HEK293 (cell line): ENCODE data around the gene GAS7.

ENCODE experiments used
- CTCF ChIA-PET: fragments of 350-600 bp; formaldehyde crosslinking; extraction: SDS; loops from one replicate; lab custom pipeline; 2021; ENCODE audit warnings: antibody characterized with exemption; lab: Yijun Ruan, JAX
- POLR2A ChIA-PET: fragments of 300-600 bp; formaldehyde crosslinking; extraction: SDS; loops from one replicate; lab custom pipeline; 2020; ENCODE audit warnings: antibody characterized with exemption, inconsistent platforms; lab: Yijun Ruan, JAX
- H3K27ac ChIP-seq: fragments of 200-500 bp; sonication (Bioruptor generic); 2 replicates; pipeline ENCODE4 v1.5.1; 2014; ENCODE audit warnings: low read depth, low read length, control low read depth, inconsistent platforms; ENCODE audit errors: extremely low read depth
- H3K36me3 ChIP-seq, 2 experiments: fragments of 200-500 bp in 1 of 2; sonication (Bioruptor generic) in 1 of 2; 1 replicate in 1 of 2; 2 replicates in 1 of 2; pipeline ENCODE4 v1.5.1; 2014 to 2017; ENCODE audit warnings: inconsistent platforms in 2 of 2, low read length in 2 of 2; ENCODE audit not compliant: control insufficient read depth in 2 of 2, insufficient read depth in 1 of 2
- H3K4me1 ChIP-seq: fragments of 200-500 bp; sonication (Bioruptor generic); 2 replicates; pipeline ENCODE4 v1.5.1; 2014; ENCODE audit warnings: mild to moderate bottlenecking, low read length, inconsistent platforms; ENCODE audit not compliant: control insufficient read depth, insufficient read depth
- H3K4me3 ChIP-seq: 2 replicates; pipeline ENCODE4 v1.5.1; 2011; ENCODE audit warnings: low read depth, mild to moderate bottlenecking, control low read depth, low read length, moderate library complexity
- H3K9me3 ChIP-seq: fragments of 200-500 bp; sonication (Bioruptor generic); 2 replicates; pipeline ENCODE4 v1.5.1; 2014; ENCODE audit warnings: low read depth, low read length, inconsistent platforms; ENCODE audit not compliant: control insufficient read depth, insufficient read depth
- GFI1B ChIP-seq: fragments of 450-650 bp; formaldehyde crosslinking; IDR thresholded peaks from 2 replicates; pipeline ENCODE4 v1.5.1; 2016; ENCODE audit warnings: missing biosample characterization, missing genetic modification characterization
- KLF16 ChIP-seq: fragments of 450-650 bp; formaldehyde crosslinking; IDR thresholded peaks from 2 replicates; pipeline ENCODE4 v1.5.1; 2017; ENCODE audit warnings: missing biosample characterization, missing genetic modification characterization
- SETDB1 ChIP-seq: IDR thresholded peaks from one replicate; pipeline ENCODE4 v1.6.1; 2017; ENCODE audit warnings: mild to moderate bottlenecking, low read length, moderate library complexity, mixed read lengths; ENCODE audit not compliant: insufficient read length
- WT1 ChIP-seq: fragments of 450-650 bp; formaldehyde crosslinking; IDR thresholded peaks from 2 replicates; pipeline ENCODE4 v1.5.1; 2016; ENCODE audit warnings: missing biosample characterization, missing genetic modification characterization
- ZBTB1 ChIP-seq: fragments of 450-650 bp; formaldehyde crosslinking; IDR thresholded peaks from 2 replicates; pipeline ENCODE4 v1.5.1; 2016; ENCODE audit warnings: missing biosample characterization, missing genetic modification characterization
- ZFP3 ChIP-seq: fragments of 450-650 bp; formaldehyde crosslinking; IDR thresholded peaks from 2 replicates; pipeline ENCODE4 v1.5.1; 2016; ENCODE audit warnings: low read depth, missing biosample characterization, missing genetic modification characterization
- ZNF132 ChIP-seq: fragments of 450-650 bp; formaldehyde crosslinking; IDR thresholded peaks from 2 replicates; pipeline ENCODE4 v1.5.1; 2017; ENCODE audit warnings: missing biosample characterization, missing genetic modification characterization, borderline replicate concordance
- ZNF146 ChIP-seq: fragments of 450-650 bp; formaldehyde crosslinking; IDR thresholded peaks from 2 replicates; pipeline ENCODE4 v1.5.1; 2016; ENCODE audit warnings: missing biosample characterization, missing genetic modification characterization
- ZNF175 ChIP-seq: fragments of 450-650 bp; formaldehyde crosslinking; IDR thresholded peaks from 2 replicates; pipeline ENCODE4 v1.5.1; 2016; ENCODE audit warnings: missing biosample characterization, missing genetic modification characterization
- ZNF221 ChIP-seq: fragments of 450-650 bp; formaldehyde crosslinking; IDR thresholded peaks from 2 replicates; pipeline ENCODE4 v1.5.1; 2017; ENCODE audit warnings: missing biosample characterization, missing genetic modification characterization, borderline replicate concordance
- ZNF324 ChIP-seq: fragments of 450-650 bp; formaldehyde crosslinking; IDR thresholded peaks from 2 replicates; pipeline ENCODE4 v1.5.1; 2016; ENCODE audit warnings: missing biosample characterization, missing genetic modification characterization
- ZNF37A ChIP-seq: fragments of 450-650 bp; IDR thresholded peaks from 2 replicates; pipeline ENCODE4 v1.5.1; 2018; ENCODE audit warnings: missing biosample characterization, missing genetic modification characterization
- ZNF394 ChIP-seq: fragments of 450-650 bp; formaldehyde crosslinking; IDR thresholded peaks from 2 replicates; pipeline ENCODE4 v1.5.1; 2016; ENCODE audit warnings: missing biosample characterization, missing genetic modification characterization, mild to moderate bottlenecking, moderate library complexity, borderline replicate concordance
- ZNF423 ChIP-seq: fragments of 450-650 bp; formaldehyde crosslinking; IDR thresholded peaks from 2 replicates; pipeline ENCODE4 v1.5.1; 2016; ENCODE audit warnings: missing biosample characterization, missing genetic modification characterization
- ZNF449 ChIP-seq: fragments of 450-650 bp; formaldehyde crosslinking; IDR thresholded peaks from 2 replicates; pipeline ENCODE4 v1.5.1; 2017; ENCODE audit warnings: missing biosample characterization, mild to moderate bottlenecking, missing genetic modification characterization, moderate library complexity
- ZNF488 ChIP-seq: fragments of 450-650 bp; formaldehyde crosslinking; IDR thresholded peaks from 2 replicates; pipeline ENCODE4 v1.5.1; 2016; ENCODE audit warnings: missing biosample characterization, missing genetic modification characterization
- ZNF555 ChIP-seq: fragments of 450-650 bp; formaldehyde crosslinking; conservative IDR thresholded peaks from 2 replicates; pipeline ENCODE4 v1.5.1; 2017; ENCODE audit warnings: missing biosample characterization, mild to moderate bottlenecking, missing genetic modification characterization, inconsistent platforms
- ZNF600 ChIP-seq: fragments of 450-650 bp; formaldehyde crosslinking; IDR thresholded peaks from 2 replicates; pipeline ENCODE4 v1.5.1; 2016; ENCODE audit warnings: missing biosample characterization, missing genetic modification characterization
- ZNF621 ChIP-seq: fragments of 450-650 bp; formaldehyde crosslinking; IDR thresholded peaks from 2 replicates; pipeline ENCODE4 v1.5.1; 2017; ENCODE audit warnings: missing biosample characterization, missing genetic modification characterization
- ZNF645 ChIP-seq: fragments of 450-650 bp; formaldehyde crosslinking; IDR thresholded peaks from 2 replicates; pipeline ENCODE4; 2016; ENCODE audit warnings: missing biosample characterization, missing genetic modification characterization
- ZNF658 ChIP-seq: fragments of 450-650 bp; formaldehyde crosslinking; IDR thresholded peaks from 2 replicates; pipeline ENCODE4; 2016; ENCODE audit warnings: missing biosample characterization, missing genetic modification characterization
- ZNF747 ChIP-seq: fragments of 450-650 bp; formaldehyde crosslinking; IDR thresholded peaks from 2 replicates; pipeline ENCODE4 v1.5.1; 2016; ENCODE audit warnings: missing biosample characterization, missing genetic modification characterization
- TF ChIP-seq, protein P1 (sequence below): fragments of 450-650 bp; formaldehyde crosslinking; IDR thresholded peaks from 2 replicates; pipeline ENCODE4 v1.5.1; 2016; ENCODE audit warnings: missing biosample characterization, missing genetic modification characterization
- TF ChIP-seq, protein P2 (sequence below): fragments of 450-650 bp; formaldehyde crosslinking; IDR thresholded peaks from 2 replicates; pipeline ENCODE4 v1.5.1; 2017; ENCODE audit warnings: missing biosample characterization, missing genetic modification characterization

Gene GAS7

DNA sequence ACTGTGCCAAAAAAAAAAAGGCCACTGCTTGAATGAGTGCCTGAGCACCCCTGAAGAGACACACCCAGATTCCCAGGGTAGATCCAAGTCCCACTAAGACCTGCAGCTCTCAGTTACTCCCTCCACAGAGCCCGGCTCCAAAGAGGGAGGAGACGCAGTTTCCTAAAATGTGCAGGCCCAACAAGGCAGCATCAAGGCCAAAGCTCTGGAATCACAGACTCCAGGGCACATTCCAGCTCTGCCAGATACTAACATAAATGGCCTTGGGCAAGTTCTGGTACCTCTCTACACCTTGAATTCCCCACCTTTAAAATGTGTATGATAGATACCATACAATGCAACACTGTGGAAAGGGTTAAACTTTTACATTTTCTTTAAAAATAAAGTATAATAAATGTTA lies 57.0 kb downstream of the GAS7 start:
- no peaks in the 10 kb centered on the region for H3K9me3 ChIP-seq
- POLR2A ChIA-PET = interaction anchor here (1.1 kb wide), 1 partner anchor 57 kb away, joined by 4 read pairs; no protein-coding TSS in a partner anchor
- TF ChIP-seq ZNF600 (tag by site-specific recombination) (no peak), ZNF221 (tag by site-specific recombination) (no peak), KLF16 (tag by site-specific recombination) (no peak), ZNF132 (tag by site-specific recombination) (no peak), ZNF423 (tag by site-specific recombination) (no peak), ZNF394 (tag by site-specific recombination) (no peak), ZNF555 (tag by site-specific recombination) (no peak), ZNF621 (tag by site-specific recombination) (no peak), ZNF175 (no peak), ZNF747 (tag by site-specific recombination) (no peak), ZNF146 (tag by site-specific recombination) (no peak)
- TF ChIP-seq, protein P1, sequence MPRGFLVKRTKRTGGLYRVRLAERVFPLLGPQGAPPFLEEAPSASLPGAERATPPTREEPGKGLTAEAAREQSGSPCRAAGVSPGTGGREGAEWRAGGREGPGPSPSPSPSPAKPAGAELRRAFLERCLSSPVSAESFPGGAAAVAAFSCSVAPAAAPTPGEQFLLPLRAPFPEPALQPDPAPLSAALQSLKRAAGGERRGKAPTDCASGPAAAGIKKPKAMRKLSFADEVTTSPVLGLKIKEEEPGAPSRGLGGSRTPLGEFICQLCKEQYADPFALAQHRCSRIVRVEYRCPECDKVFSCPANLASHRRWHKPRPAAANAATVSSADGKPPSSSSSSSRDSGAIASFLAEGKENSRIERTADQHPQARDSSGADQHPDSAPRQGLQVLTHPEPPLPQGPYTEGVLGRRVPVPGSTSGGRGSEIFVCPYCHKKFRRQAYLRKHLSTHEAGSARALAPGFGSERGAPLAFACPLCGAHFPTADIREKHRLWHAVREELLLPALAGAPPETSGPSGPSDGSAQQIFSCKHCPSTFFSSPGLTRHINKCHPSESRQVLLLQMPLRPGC = no peak
- TF ChIP-seq, protein P2, sequence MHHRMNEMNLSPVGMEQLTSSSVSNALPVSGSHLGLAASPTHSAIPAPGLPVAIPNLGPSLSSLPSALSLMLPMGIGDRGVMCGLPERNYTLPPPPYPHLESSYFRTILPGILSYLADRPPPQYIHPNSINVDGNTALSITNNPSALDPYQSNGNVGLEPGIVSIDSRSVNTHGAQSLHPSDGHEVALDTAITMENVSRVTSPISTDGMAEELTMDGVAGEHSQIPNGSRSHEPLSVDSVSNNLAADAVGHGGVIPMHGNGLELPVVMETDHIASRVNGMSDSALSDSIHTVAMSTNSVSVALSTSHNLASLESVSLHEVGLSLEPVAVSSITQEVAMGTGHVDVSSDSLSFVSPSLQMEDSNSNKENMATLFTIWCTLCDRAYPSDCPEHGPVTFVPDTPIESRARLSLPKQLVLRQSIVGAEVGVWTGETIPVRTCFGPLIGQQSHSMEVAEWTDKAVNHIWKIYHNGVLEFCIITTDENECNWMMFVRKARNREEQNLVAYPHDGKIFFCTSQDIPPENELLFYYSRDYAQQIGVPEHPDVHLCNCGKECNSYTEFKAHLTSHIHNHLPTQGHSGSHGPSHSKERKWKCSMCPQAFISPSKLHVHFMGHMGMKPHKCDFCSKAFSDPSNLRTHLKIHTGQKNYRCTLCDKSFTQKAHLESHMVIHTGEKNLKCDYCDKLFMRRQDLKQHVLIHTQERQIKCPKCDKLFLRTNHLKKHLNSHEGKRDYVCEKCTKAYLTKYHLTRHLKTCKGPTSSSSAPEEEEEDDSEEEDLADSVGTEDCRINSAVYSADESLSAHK = no peak

DNA sequence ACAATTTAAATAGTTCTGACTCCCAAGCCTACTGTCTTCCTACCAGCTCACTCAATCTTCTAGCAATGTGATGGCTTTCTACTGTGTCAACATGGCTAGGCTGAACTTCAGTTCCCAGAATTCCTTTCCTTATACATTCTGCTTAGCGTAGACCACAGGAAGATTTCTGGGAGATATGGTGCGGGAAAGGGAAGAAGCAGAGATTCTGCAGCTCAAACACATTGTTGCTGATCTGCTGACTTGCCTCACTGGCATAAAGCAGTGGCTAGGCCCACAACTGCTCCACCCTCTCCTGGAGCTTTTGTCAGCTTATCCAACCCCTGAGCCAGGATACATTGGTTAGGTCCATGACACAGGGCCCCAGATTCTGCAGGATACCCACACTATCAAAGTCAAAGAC lies 58.8 kb downstream of the GAS7 start:
- Histone ChIP-seq H3K9me3 (no peaks in the 10 kb centered on the region), H3K4me3 (no peak overlapping the region), H3K27ac (no peak overlapping the region), H3K36me3 (no peaks in the 10 kb centered on the region), H3K4me1 (no peaks in the 10 kb centered on the region)
- ChIA-PET CTCF (interaction anchor here (0.6 to 1.6 kb wide), 4 partner anchors 11 to 156 kb away, joined by 3 read pairs; no protein-coding TSS in a partner anchor), POLR2A (no interaction called here)
- TF ChIP-seq ZFP3 (tag by site-specific recombination) (no peak), ZNF449 (tag by site-specific recombination) (no peak), WT1 (tag by site-specific recombination) (no peak), ZNF645 (tag by site-specific recombination) (no peak), ZBTB1 (tag by site-specific recombination) (no peak), ZNF658 (tag by site-specific recombination) (no peak), SETDB1 (no peak), GFI1B (tag by site-specific recombination) (no peak), ZNF324 (no peak), ZNF488 (tag by site-specific recombination) (no peak), ZNF37A (tag by site-specific recombination) (no peak)
- TF ChIP-seq, protein P2 = no peak

More for the DNA sequence above, 57.0 kb downstream of the GAS7 start:
- Histone ChIP-seq H3K4me1 (no peaks in the 10 kb centered on the region), H3K27ac (no peak overlapping the region), H3K4me3 (no peak overlapping the region), H3K36me3 (no peaks in the 10 kb centered on the region)
- CTCF ChIA-PET = interaction anchor here (0.7 kb wide), 1 partner anchor 479 kb away, joined by 3 read pairs; no protein-coding TSS in a partner anchor
